Neural cell (in vitro differentiated cells): ENCODE results near the gene EML6. TPM values are rescaled to one million over a fixed set of nuclear protein-coding genes. Genes with fewer than 3 reads are reported as not detected.

ENCODE experiments used
- H2AFZ ChIP-seq: fragments of 200-600, 300-800 bp; sonication (generic), shearing (Covaris generic); 2 replicates; pipeline ENCODE4 v1.6.0; 2014; ENCODE audit warnings: low read depth, mild to moderate bottlenecking, antibody characterized with exemption, low read length, moderate library complexity
- H3F3A ChIP-seq: fragments of 200-600 bp; shearing (Covaris generic); 2 replicates; pipeline ENCODE4 v1.6.1; 2016; ENCODE audit warnings: mild to moderate bottlenecking, moderate library complexity, mixed read lengths, antibody characterized with exemption, low read length; ENCODE audit not compliant: insufficient read depth, poor library complexity, severe bottlenecking
- H3K27ac ChIP-seq: fragments of 200-600, 300-800 bp; sonication (generic), shearing (Covaris generic); 2 replicates; pipeline ENCODE4 v1.5.1; 2014; ENCODE audit warnings: mild to moderate bottlenecking, low read length, moderate library complexity
- H3K27me3 ChIP-seq: fragments of 300-800, 200-600 bp; sonication (generic), shearing (Covaris generic); 2 replicates; pipeline ENCODE4 v1.6.0; 2014; ENCODE audit warnings: mild to moderate bottlenecking, low read depth, low read length, moderate library complexity; ENCODE audit not compliant: insufficient read depth
- H3K36me3 ChIP-seq: fragments of 300-800, 200-600 bp; sonication (generic), shearing (Covaris generic); 2 replicates; pipeline ENCODE4 v1.5.1; 2014; ENCODE audit warnings: mild to moderate bottlenecking, antibody characterized with exemption, low read length, moderate library complexity; ENCODE audit not compliant: insufficient read depth
- H3K4me2 ChIP-seq: fragments of 300-800, 200-600 bp; sonication (generic), shearing (Covaris generic); 2 replicates; pipeline ENCODE4 v1.6.0; 2014; ENCODE audit warnings: mild to moderate bottlenecking, low read length
- H3K4me3 ChIP-seq: fragments of 300-800, 200-600 bp; sonication (generic), shearing (Covaris generic); 2 replicates; pipeline ENCODE4 v1.5.1; 2014; ENCODE audit warnings: mild to moderate bottlenecking, low read length, moderate library complexity
- H3K79me2 ChIP-seq: fragments of 200-600 bp; shearing (Covaris generic); replicated peaks from 2 replicates; pipeline ENCODE4 v1.6.0; 2014; ENCODE audit warnings: mild to moderate bottlenecking, low read length, moderate library complexity; ENCODE audit not compliant: insufficient read depth
- H3K9ac ChIP-seq: fragments of 300-800, 200-600 bp; sonication (generic), shearing (Covaris generic); 2 replicates; pipeline ENCODE4 v1.6.1; 2016; ENCODE audit warnings: mild to moderate bottlenecking, low read length, mixed read lengths
- H3K9me2 ChIP-seq: fragments of 200-600 bp; shearing (Covaris generic); 2 replicates; pipeline ENCODE4 v1.6.1; 2016; ENCODE audit warnings: mild to moderate bottlenecking, low read length, mixed read lengths; ENCODE audit not compliant: insufficient read depth
- H3K9me3 ChIP-seq: fragments of 200-600, 300-800 bp; sonication (generic), shearing (Covaris generic); 2 replicates; pipeline ENCODE4 v1.6.1; 2016; ENCODE audit warnings: mild to moderate bottlenecking, mixed run types, low read length, moderate library complexity, mixed read lengths
- H4K20me1 ChIP-seq: fragments of 200-600 bp; shearing (Covaris generic); 2 replicates; pipeline ENCODE4 v1.6.1; 2016; ENCODE audit warnings: mild to moderate bottlenecking, mixed run types; ENCODE audit not compliant: insufficient read depth
- EZH2 ChIP-seq: fragments of 200-600, 300-800 bp; shearing (Covaris generic), sonication (generic); IDR thresholded peaks from 2 replicates; pipeline ENCODE4 v1.6.1; 2014; ENCODE audit warnings: antibody characterized with exemption, low read length, borderline replicate concordance, mild to moderate bottlenecking; ENCODE audit not compliant: insufficient read depth, poor library complexity, severe bottlenecking
- MXI1 ChIP-seq: fragments of 450-650 bp; conservative IDR thresholded peaks from 2 replicates; pipeline ENCODE4 v1.6.1; 2014; ENCODE audit warnings: antibody characterized with exemption, mild to moderate bottlenecking; ENCODE audit not compliant: poor library complexity, severe bottlenecking
- POLR2AphosphoS5 ChIP-seq: IDR thresholded peaks from 2 replicates; pipeline ENCODE4 v1.6.1; 2012
- RAD21 ChIP-seq: fragments of 450-650 bp; conservative IDR thresholded peaks from 2 replicates; pipeline ENCODE4 v1.6.1; 2014; ENCODE audit warnings: antibody characterized with exemption, mild to moderate bottlenecking, moderate library complexity
- REST ChIP-seq: IDR thresholded peaks from 2 replicates; pipeline ENCODE4 v1.6.1; 2012; ENCODE audit warnings: borderline replicate concordance
- SMC3 ChIP-seq: fragments of 450-650 bp; conservative IDR thresholded peaks from 2 replicates; pipeline ENCODE4 v1.6.1; 2014; ENCODE audit warnings: antibody characterized with exemption, mild to moderate bottlenecking, moderate library complexity; ENCODE audit not compliant: poor library complexity
- TAF1 ChIP-seq: IDR thresholded peaks from 2 replicates; pipeline ENCODE4 v1.6.1; 2012; ENCODE audit warnings: low read depth
- polyA plus RNA-seq: library from polyadenylated mRNA; depleted of rRNA; stranded (reverse); fragments of >200 nt; gene quantifications from 2 replicates; pipeline ENCODE4 v1.2.3, GENCODE V29; 2014
- TF ChIP-seq, protein P1 (sequence below): fragments of 450-650 bp; IDR thresholded peaks from 2 replicates; pipeline ENCODE4 v1.5.1; 2014; ENCODE audit warnings: antibody characterized with exemption, mild to moderate bottlenecking, moderate library complexity; ENCODE audit not compliant: poor library complexity, severe bottlenecking

The EML6 gene
- polyA plus RNA-seq, 1 donor from 2014 or later = 13.4 TPM

- Histone ChIP-seq H2AFZ (no peak overlapping the region), H3K4me2 (no peak overlapping the region), H3K27ac (no peak overlapping the region), H3K9ac (no peak overlapping the region), H3K9me3 (no peaks in the 10 kb centered on the region), H3K4me3 (no peak overlapping the region), H4K20me1 (peaks cover 15% of the 10 kb centered on the region), H3K79me2 (peaks cover 85% of the 10 kb centered on the region), H3K27me3 (no peaks in the 10 kb centered on the region), H3K36me3 (no peaks in the 10 kb centered on the region), H3F3A (no peaks in the 10 kb centered on the region), H3K9me2 (no peaks in the 10 kb centered on the region)
- TF ChIP-seq RAD21 (no peak), TAF1 (no peak), POLR2AphosphoS5 (no peak), REST (no peak), MXI1 (no peak)
- TF ChIP-seq, protein P1, sequence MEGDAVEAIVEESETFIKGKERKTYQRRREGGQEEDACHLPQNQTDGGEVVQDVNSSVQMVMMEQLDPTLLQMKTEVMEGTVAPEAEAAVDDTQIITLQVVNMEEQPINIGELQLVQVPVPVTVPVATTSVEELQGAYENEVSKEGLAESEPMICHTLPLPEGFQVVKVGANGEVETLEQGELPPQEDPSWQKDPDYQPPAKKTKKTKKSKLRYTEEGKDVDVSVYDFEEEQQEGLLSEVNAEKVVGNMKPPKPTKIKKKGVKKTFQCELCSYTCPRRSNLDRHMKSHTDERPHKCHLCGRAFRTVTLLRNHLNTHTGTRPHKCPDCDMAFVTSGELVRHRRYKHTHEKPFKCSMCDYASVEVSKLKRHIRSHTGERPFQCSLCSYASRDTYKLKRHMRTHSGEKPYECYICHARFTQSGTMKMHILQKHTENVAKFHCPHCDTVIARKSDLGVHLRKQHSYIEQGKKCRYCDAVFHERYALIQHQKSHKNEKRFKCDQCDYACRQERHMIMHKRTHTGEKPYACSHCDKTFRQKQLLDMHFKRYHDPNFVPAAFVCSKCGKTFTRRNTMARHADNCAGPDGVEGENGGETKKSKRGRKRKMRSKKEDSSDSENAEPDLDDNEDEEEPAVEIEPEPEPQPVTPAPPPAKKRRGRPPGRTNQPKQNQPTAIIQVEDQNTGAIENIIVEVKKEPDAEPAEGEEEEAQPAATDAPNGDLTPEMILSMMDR = no peak
These were observed 280.5 kb downstream of the EML6 start for GRCh38 chr2:55003706-55004639.

- no peaks in the 10 kb centered on the region for H3K9me3 ChIP-seq
- H3K36me3 ChIP-seq = peaks cover 6% of the 10 kb centered on the region
- no peak overlapping the region for H3K9ac ChIP-seq
- H3K9me2 ChIP-seq = no peaks in the 10 kb centered on the region
- H3K27ac ChIP-seq = no peak overlapping the region
- H2AFZ ChIP-seq = no peak overlapping the region
- peaks cover 85% of the 10 kb centered on the region for H3K79me2 ChIP-seq
- H4K20me1 ChIP-seq = peaks cover 14% of the 10 kb centered on the region
- H3K4me2 ChIP-seq = no peak overlapping the region
- H3K4me3 ChIP-seq = no peak overlapping the region
- no peaks in the 10 kb centered on the region for H3K27me3 ChIP-seq
- no peaks in the 10 kb centered on the region for H3F3A ChIP-seq
- TF ChIP-seq SMC3 (no peak), RAD21 (no peak), REST (no peak), MXI1 (no peak), EZH2 (no peak)
- TF ChIP-seq, protein P1 = no peak
These were observed 282.8 kb downstream of the EML6 start for GRCh38 chr2:55006306-55006705.
